SIG-M5 treated with dmso at 0.1 percent for 504 hours (cell line): Measurements from ENCODE around the gene BAIAP3.

Experiments
- DNase-seq: peaks from one replicate; lab custom pipeline; 2025; ENCODE audit not compliant: unreplicated experiment; lab: John Stamatoyannopoulos, UW

The BAIAP3 gene

DNA sequence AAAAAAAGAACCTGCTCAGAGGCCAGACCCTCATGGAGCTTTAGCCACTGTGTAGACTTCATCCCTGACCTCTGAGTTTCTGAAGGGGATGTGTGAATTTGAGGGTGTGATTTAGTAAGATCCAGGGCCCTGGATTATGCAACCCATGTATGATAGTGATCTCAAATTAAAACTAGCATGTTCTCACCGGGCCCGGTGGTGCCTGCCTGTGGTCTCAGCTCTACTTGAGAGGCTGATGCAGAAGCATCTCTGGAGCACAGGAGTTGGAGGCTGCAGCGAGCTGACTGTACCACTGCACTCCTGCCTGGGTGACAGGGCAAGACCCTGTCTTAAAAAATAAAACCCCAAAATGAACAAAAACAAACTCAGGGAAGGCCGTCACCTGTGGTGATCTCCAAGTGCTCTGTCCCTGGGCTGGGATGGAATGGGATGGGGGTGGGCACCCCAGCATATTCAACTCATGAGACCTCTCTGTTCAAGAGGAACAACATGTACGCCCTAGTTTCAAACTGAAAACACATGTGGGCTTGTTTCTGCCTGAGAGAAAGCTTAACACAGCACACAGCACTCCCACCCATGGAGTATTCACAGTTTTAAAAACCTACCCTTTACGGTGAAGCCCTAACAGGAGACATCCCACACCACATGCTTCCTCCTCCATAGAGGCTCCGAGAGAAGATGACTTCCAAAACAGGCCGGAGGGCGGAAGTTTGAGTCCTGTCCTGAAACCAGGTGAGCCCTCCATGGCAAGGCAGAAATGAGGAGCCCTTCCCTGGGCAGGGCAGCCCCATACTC, 48.4 kb downstream of the BAIAP3 start:
- no peak for DNase-seq

DNA sequence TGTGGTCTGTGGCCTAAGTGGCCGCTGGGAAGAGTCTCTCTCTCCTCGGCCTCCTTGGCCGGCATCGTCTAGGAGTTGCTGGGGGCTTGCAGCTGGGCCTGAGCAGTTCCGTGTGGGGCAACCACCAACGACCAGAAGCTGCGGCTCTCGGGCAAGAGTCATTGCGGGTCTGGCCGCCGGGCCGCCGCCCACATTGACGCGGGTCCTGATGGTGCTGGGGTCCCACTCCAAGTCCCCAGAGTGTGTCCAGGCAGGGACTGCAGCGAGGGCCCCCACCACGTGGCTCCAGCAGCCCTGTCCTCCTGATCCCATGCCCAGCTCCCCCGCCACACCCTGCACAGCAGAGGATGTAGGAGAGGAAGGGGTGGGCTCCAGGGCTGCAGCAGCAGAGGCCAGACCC, 50.1 kb downstream of the BAIAP3 start:
- no peak for DNase-seq

DNA sequence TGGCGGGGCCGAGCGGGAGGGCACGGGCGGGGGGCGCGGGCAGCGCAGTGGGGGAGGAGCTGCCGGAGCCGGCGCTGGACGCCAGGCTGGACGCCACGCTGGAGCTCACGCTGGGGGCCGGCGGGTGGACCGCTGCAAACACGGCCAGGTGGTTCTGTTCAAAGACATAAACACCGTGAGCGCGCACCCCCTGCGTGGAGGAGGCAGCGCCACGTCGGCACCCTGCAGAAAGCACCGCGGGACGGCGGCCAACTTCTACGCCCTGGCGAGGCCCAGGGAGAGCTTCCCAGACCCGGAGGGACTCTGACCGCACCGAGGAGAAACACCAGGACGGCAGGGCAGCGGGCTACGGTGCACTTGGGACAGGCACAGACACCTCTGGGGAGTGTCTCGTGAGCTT, 51.8 kb downstream of the BAIAP3 start:
- no peak for DNase-seq

DNA sequence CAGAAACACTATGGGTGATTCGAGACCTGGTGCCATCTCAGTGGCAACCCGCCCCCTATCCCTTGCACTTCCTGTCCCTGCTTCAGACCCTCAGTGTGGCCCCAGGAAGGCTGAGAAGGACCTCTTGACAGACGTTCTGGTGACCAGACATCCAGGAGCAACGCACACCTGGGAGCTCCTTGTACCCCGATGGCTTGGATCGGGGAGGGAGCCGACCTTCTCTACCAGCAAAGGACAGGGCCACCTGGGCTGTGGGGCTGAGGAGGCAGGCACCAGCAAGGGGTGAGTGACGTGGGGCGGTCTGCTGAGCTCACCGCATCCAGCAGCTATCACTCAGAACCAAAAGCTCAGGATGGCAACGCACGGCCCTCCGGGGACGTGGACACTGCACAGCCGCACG, 53.9 kb downstream of the BAIAP3 start:
- DNase-seq: no peak

DNA sequence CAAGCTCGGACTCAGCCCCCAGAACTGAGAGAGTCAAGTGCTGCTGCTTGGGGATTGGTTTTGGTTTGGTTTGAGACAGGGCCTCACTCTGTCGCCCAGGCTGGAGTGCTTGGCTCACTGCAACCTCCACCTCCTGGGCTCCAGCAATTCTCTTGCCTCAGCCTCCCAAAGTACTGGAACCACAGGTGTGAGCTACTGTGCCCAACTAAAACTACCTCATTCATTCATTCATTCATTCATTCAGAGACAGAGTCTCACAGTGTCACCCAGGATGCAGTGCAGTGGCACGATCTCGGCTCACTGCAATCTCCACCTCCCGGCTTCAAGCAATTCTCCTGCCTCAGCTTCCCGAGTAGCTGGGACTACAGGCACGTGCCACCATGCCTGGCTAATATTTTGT, 56.3 kb downstream of the BAIAP3 start:
- no peak for DNase-seq

DNA sequence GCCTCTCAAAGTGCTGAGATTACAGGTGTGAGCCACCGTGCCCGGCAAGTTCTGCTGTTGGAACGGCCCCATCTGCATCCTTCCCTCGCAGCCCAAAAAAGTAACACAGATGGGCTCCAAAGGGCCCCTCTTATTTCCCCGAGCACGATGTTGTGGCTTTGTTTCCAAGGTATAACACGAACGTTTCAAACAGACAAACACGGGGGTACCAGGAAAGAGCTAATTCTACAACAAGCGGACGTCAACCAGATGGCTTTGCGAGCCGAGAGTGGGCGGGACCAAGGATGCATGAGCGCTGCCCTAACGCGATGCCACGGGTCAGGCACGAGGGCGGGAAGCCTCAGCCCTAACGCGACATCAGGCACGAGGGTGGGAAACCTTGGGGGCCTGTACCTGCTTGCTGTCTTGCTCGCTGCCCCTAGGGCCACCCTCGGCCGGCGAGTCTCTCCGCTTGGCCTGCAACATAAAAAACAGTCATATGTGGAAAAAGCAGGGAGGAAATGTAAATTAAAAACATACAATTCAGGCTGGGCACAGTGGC, 56.9 kb downstream of the BAIAP3 start:
- DNase-seq: no peak

DNA sequence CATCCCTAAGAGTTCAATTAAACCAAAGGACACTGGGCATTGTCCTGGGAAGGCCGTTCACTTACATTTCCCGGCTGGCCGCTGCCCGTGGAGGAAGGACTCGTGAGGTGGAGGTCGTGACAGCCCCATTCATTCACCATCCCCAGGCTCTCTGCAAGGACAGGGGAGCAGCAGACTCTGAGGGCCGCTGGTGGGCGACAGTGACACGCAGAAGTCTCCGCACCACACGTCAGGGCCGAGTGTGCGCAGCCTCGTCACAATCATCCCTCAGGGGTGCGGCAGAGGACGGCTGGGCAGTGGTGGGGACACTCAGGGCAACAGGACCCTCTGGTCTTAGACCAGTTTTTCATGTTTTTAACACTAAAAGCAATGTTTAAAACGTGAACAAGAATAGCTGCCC, 59.4 kb downstream of the BAIAP3 start:
- no peak for DNase-seq

DNA sequence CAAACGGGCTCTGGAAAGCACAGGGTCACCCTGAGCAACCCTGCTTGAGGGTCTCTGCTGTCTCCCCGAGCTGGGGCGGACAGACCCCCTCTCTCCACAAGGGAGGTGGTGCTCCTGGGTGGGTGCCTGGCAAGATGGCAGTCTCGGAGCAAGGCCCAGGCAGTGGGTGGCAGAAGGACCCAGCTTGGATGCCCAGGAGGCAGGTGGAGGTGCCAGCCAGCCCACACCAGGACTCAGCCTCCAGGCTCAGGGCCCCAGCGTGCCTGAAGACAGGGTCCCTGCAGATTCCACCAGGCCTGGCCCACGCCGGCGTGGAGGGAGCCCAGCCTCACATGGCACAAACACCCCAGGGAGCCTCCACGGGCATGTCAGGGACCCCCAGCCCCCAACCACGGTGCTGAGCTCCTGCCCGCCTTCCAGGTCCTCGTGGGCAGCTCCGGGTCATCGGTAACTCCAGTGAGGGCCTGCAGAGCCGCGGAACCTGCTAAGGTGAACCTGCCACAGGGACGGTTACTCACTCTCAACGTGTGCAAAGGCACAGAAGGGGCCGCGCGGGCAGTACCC, 60.2 kb downstream of the BAIAP3 start:
- DNase-seq: no peak

DNA sequence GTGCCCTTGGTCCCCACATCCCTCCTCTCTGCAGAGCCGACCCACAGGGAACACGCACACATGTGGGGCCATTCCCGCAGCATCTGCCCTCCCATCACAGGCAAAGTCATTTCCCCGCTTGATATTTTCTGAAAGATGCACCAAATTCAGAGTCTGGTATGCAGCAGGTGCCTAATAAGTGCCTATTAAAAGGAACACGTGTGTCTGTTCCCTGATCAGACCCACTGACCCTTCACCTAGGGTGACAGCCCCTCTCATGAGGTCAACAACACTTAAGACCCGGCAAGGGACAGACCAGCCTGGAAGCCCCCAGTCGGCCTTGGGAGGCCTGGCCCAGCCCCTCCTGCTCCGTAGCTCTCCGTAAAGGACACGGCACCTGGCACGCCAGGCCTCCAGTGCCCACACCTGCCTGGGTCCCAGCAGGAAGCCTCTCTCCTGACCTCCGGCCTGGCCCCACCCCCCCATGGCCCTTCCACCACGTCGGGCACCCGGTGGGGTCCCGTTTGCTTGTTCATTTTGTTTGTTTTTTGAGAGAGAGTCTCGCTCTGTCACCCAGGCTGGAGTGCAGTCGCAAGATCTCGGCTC, 61.0 kb downstream of the BAIAP3 start:
- no peak for DNase-seq

DNA sequence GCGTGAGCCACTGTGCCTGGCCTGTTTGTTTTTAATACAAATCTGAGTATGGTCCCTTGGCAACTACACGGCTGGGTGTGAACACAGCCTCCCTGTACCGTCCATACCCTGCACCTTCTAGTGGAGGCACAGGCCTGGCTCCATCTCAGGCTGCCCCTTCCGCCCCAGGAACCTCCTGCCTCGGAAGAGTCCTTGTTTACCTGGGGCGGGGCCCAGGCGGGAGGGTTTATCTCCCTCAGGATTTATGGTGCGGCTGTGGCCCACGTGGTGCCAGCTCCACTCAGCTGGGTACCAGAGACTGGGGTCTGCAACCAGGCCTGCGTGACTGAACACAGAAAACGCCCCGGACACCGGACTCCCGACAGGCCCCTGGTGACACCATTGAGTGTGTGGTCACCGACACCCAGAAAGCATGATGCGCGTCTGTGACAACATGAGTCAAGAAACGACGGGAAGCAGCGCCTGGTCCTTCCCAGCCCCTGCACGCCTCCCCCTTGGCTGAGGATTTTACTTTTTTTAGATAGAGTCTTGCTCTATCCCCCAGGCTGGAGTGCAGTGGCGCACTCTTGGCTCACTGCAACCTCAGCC, 62.1 kb downstream of the BAIAP3 start:
- no peak for DNase-seq

DNA sequence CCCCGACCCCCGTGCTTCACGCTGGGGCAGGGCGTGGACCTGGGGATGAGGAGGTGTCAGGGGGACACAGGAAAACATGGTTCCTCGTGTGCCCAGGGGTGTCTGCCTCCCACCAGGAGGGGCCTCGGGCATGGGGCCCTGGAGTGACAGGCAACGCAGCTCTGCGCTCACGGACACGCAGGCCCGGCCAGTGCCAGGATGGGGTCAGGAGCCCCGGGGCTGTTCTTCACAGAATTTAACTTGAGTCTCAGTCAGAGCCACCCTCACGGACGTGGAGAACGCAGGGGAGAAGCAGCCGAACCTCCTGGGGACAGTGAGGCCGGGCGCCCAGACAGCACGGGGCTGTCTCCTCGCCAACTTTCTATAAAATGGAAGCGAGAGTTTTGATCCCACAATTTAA, 64.3 kb downstream of the BAIAP3 start:
- no peak for DNase-seq

DNA sequence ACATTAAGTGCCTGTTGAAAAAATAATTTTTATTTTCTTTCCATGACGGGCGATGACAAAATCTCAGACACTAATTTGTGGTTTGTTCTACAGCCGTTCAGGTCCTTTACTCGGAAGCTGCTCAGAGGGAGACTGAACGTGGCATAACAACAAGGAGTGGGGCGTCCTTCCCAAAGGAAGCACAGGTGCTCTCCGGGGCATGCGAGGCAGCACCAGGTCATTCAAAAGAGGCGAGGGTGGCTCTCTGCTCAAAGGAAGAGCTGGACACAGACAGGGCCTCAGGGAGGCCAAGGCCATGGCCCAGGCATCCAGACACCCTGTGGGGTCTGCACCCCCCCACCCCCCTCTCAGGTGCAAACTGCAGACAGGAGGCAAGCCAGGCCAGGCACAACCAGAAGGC, 64.9 kb downstream of the BAIAP3 start:
- DNase-seq: no peak
